GM19328 (cell line): ENCODE results near the gene ST6GALNAC3.

ENCODE experiments used
- ATAC-seq: cut with Tn5 transposase; IDR thresholded peaks from one replicate; pipeline ENCODE4 v1.9.1; 2021; ENCODE audit warnings: mild to moderate bottlenecking, moderate library complexity; ENCODE audit not compliant: unreplicated experiment

The ST6GALNAC3 gene

GRCh38 chr1:76186554-76187170 is 112.1 kb downstream of the ST6GALNAC3 start:
- ATAC-seq: no peak

GRCh38 chr1:76187436-76187835 is 112.9 kb downstream of the ST6GALNAC3 start:
- ATAC-seq: no peak

GRCh38 chr1:76189310-76189709 is 114.8 kb downstream of the ST6GALNAC3 start:
- ATAC-seq: no peak

GRCh38 chr1:76190749-76191424 is 116.3 kb downstream of the ST6GALNAC3 start:
- no peak for ATAC-seq

- no peak for ATAC-seq
Measured at GRCh38 chr1:76191561-76191960, 117.0 kb downstream of the ST6GALNAC3 start.

- ATAC-seq: no peak
Measured at GRCh38 chr1:76198452-76198851, 123.9 kb downstream of the ST6GALNAC3 start.

GRCh38 chr1:76202670-76203069 is 128.1 kb downstream of the ST6GALNAC3 start:
- ATAC-seq: no peak

GRCh38 chr1:76203127-76203526 is 128.6 kb downstream of the ST6GALNAC3 start:
- ATAC-seq: no peak

- no peak for ATAC-seq
Measured at GRCh38 chr1:76209238-76209637, 134.7 kb downstream of the ST6GALNAC3 start.

GRCh38 chr1:76209648-76210047 is 135.1 kb downstream of the ST6GALNAC3 start:
- no peak for ATAC-seq

- ATAC-seq: no peak
Measured at GRCh38 chr1:76210160-76210559, 135.6 kb downstream of the ST6GALNAC3 start.

GRCh38 chr1:76218888-76219287 is 144.3 kb downstream of the ST6GALNAC3 start:
- no peak for ATAC-seq

- ATAC-seq: no peak
Measured at GRCh38 chr1:76219366-76219818, 144.8 kb downstream of the ST6GALNAC3 start.

- no peak for ATAC-seq
Measured at GRCh38 chr1:76224752-76225151, 150.2 kb downstream of the ST6GALNAC3 start.

GRCh38 chr1:76225526-76225925 is 151.0 kb downstream of the ST6GALNAC3 start:
- no peak for ATAC-seq

- no peak for ATAC-seq
Measured at GRCh38 chr1:76227621-76228020, 153.1 kb downstream of the ST6GALNAC3 start.

- ATAC-seq: no peak
Measured at GRCh38 chr1:76229279-76230005, 154.9 kb downstream of the ST6GALNAC3 start.

- ATAC-seq: no peak
Measured at GRCh38 chr1:76230842-76231281, 156.3 kb downstream of the ST6GALNAC3 start.

- no peak for ATAC-seq
Measured at GRCh38 chr1:76231320-76231719, 156.8 kb downstream of the ST6GALNAC3 start.

GRCh38 chr1:76232666-76233065 is 158.1 kb downstream of the ST6GALNAC3 start:
- ATAC-seq: no peak

GRCh38 chr1:76234061-76234460 is 159.5 kb downstream of the ST6GALNAC3 start:
- ATAC-seq: no peak

- ATAC-seq: no peak
Measured at GRCh38 chr1:76237211-76237610, 162.7 kb downstream of the ST6GALNAC3 start.
